Measurements from ENCODE around the gene COBL. TPM values are rescaled to one million over a fixed set of nuclear protein-coding genes. Genes with fewer than 3 reads are reported as not detected.

The COBL gene
- total RNA-seq, 1 donor from 2014 or later: 27.9 TPM

DNA sequence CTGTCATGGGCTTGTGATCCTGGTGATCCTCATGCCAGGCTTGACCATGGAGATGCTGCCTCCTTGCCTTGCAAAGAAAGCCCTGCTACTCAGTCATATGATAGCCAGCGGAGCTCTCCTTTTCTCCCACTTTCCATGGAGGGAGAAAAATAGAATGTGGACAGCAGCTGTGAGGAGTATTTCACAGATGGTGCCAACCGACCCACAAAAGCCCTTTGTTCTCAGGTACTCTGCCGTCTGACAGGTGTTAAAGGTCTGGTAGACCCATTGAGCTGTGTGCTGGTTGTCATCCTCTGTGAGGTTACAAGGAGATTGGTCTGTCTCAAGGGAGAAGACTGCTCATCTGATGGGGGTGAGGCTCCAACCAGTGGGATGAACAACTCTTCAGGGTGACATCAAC, 29.5 kb upstream of the COBL start:
- H3K27me3 ChIP-seq (ENCODE audit: low read depth): no peaks in the 10 kb centered on the region
- TF ChIP-seq, protein P1, sequence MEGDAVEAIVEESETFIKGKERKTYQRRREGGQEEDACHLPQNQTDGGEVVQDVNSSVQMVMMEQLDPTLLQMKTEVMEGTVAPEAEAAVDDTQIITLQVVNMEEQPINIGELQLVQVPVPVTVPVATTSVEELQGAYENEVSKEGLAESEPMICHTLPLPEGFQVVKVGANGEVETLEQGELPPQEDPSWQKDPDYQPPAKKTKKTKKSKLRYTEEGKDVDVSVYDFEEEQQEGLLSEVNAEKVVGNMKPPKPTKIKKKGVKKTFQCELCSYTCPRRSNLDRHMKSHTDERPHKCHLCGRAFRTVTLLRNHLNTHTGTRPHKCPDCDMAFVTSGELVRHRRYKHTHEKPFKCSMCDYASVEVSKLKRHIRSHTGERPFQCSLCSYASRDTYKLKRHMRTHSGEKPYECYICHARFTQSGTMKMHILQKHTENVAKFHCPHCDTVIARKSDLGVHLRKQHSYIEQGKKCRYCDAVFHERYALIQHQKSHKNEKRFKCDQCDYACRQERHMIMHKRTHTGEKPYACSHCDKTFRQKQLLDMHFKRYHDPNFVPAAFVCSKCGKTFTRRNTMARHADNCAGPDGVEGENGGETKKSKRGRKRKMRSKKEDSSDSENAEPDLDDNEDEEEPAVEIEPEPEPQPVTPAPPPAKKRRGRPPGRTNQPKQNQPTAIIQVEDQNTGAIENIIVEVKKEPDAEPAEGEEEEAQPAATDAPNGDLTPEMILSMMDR (IDR thresholded peaks at IDR 0.05): no peak
- no peak overlapping the region for H3K27ac ChIP-seq
- no peaks in the 10 kb centered on the region for H3K4me1 ChIP-seq
- no peak overlapping the region for H3K4me3 ChIP-seq
- no peak for DNase-seq
- no peaks in the 10 kb centered on the region for H3K36me3 ChIP-seq
- no peaks in the 10 kb centered on the region for H3K9me3 ChIP-seq
- ATAC-seq: no peak
- intact Hi-C loops (cut with DNase I): no loop called here

DNA sequence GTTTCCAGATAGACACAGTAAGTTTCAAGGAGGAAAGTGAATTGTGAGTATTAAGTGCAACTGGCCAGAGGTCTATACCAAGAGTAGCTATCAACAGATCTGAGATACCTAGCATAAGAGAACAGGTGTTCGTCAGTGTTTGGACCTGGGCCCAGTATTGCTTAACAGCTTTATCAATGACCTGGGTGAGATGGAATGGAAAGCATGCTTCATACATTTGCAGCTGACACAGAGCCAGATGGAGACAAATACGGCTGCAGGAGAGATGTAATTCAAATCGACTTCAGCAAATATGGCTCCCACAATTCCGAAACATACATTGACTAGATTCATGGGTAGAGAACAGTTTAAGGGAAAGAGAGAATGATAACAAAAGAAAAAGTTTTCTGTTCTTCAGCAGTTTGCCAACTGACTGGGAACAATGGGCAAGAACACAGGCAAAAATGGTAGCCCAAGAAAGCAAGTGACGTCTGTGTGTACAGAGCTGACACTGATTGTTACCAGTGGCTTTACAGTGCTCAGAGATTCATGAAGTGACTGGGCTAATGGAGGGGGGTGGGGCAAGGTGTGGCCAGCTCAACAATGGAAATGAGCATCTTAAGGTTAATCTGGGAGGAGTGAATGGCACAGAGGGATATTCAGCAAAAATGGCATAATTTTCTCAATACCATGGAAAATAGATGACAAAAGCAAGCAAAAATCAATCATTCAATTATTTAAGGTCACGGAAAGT, 28.0 kb upstream of the COBL start:
- Histone ChIP-seq H3K27ac (no peak overlapping the region), H3K4me3 (no peak overlapping the region), H3K27me3 (ENCODE audit: low read depth) (no peaks in the 10 kb centered on the region), H3K4me1 (no peaks in the 10 kb centered on the region), H3K36me3 (no peaks in the 10 kb centered on the region), H3K9me3 (no peaks in the 10 kb centered on the region)
- DNase-seq: no peak
- TF ChIP-seq, protein P1 (IDR thresholded peaks at IDR 0.05): no peak
- intact Hi-C loops (cut with DNase I): no loop called here
- peak; percentile 57 to 76 for ATAC-seq

GRCh38 chr7:51340936-51341335, 24.3 kb upstream of the COBL start:
- H3K4me1 ChIP-seq: no peaks in the 10 kb centered on the region
- no peaks in the 10 kb centered on the region for H3K9me3 ChIP-seq
- TF ChIP-seq, protein P1 (IDR thresholded peaks at IDR 0.05): no peak
- no peak overlapping the region for H3K27ac ChIP-seq
- intact Hi-C loops (cut with DNase I): no loop called here
- DNase-seq: no peak
- ATAC-seq: no peak
- H3K36me3 ChIP-seq: no peaks in the 10 kb centered on the region
- H3K4me3 ChIP-seq: no peak overlapping the region
- H3K27me3 ChIP-seq (ENCODE audit: low read depth): no peaks in the 10 kb centered on the region

DNA sequence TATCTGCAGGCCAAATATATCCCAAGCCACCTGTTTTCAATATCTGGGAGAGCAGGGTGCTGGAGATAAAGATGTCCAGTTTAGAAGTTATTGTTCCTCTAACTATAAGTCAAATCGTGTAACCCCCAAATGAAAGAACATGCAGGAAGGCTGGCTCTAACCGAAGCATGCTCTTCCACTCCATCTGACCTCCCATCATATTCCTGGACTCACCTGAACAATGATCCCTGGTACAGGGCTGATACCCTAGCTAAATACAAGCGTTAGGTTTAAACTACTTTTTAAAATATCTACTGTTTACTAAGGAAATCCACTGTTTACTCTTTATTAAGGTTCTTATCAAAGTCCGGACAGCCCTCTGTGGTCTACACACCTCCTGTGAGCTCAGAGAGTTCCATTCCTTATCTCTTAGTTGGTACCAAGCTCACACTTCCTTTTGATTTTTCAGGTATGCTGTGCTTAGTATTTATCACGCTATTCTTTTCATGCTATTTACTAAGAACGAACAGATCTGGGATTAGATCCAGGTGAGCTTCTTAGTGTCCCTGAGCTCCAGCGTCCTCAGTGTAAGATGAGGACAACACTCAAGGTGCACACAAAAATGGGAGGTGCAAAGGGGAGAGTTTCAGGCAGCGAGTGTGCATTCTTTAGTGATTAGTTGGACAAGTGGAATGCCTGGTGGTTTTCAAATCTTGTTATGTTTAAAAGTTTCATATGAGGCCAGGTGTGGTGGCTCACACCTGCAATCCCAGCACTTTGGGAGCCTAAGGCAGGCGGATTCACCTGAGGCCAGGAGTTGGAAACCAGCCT, 23.6 kb upstream of the COBL start:
- intact Hi-C loops (cut with DNase I): no loop called here
- ATAC-seq (peak; percentile 79 to 88), DNase-seq (no peak)
- H3K27ac ChIP-seq: no peak overlapping the region
- H3K4me1 ChIP-seq: no peaks in the 10 kb centered on the region
- H3K9me3 ChIP-seq: no peaks in the 10 kb centered on the region
- TF ChIP-seq, protein P1 (IDR thresholded peaks at IDR 0.05): no peak
- H3K36me3 ChIP-seq: no peaks in the 10 kb centered on the region
- H3K4me3 ChIP-seq: no peak overlapping the region
- no peaks in the 10 kb centered on the region for H3K27me3 ChIP-seq (ENCODE audit: low read depth)

GRCh38 chr7:51335057-51335456, 18.4 kb upstream of the COBL start:
- TF ChIP-seq, protein P1 (IDR thresholded peaks at IDR 0.05): no peak
- H3K9me3 ChIP-seq: no peaks in the 10 kb centered on the region
- DNase-seq: no peak
- H3K4me3 ChIP-seq: no peak overlapping the region
- ATAC-seq: no peak
- no peaks in the 10 kb centered on the region for H3K27me3 ChIP-seq (ENCODE audit: low read depth)
- no peaks in the 10 kb centered on the region for H3K36me3 ChIP-seq
- intact Hi-C loops (cut with DNase I): no loop called here
- no peak overlapping the region for H3K27ac ChIP-seq
- no peaks in the 10 kb centered on the region for H3K4me1 ChIP-seq
